SH-SY5Y (cell line): ENCODE results near the gene RAET1G.

ENCODE experiments used
- GATA2 ChIP-seq: IDR thresholded peaks from 2 replicates; pipeline ENCODE4 v1.6.1; 2011; ENCODE audit warnings: mild to moderate bottlenecking, low read depth, low read length
- GATA3 ChIP-seq: IDR thresholded peaks from 2 replicates; pipeline ENCODE4 v1.6.1; 2011; ENCODE audit warnings: low read depth, mild to moderate bottlenecking, low read length, moderate library complexity

DNA sequence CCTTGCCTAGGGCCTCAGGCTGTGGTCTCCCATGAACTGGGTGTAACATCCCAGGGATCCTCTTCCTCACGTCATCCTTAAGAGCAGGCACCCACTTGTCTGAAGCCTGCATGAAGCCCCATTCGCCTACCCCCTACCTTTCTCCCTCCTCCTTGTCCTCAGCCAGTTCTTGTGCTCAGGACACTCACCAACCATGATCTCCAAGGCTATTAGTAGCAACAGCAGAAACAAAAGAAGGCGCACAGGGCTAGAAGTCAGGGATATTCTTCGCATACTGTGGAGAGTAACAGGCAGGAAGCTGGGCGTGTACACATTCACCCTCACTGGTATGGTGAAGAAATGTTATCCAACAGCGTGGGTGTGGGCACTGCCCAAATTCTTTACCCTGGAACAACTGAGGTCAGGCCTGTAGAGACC, 32.3 kb downstream of the RAET1G start:
- TF ChIP-seq GATA3 (no peak), GATA2 (no peak)
